NCI-H146 treated with DMSO at 0.1 percent for 48 hours (cell line): Measurements from ENCODE around the gene BRSK2.

ENCODE experiments used
- DNase-seq: peaks from one replicate; lab custom pipeline; 2025; ENCODE audit not compliant: unreplicated experiment; lab: John Stamatoyannopoulos, UW

Gene BRSK2

GRCh38 chr11:1395773-1396374, 6.1 kb downstream of the BRSK2 start:
- DNase-seq = no peak

DNA sequence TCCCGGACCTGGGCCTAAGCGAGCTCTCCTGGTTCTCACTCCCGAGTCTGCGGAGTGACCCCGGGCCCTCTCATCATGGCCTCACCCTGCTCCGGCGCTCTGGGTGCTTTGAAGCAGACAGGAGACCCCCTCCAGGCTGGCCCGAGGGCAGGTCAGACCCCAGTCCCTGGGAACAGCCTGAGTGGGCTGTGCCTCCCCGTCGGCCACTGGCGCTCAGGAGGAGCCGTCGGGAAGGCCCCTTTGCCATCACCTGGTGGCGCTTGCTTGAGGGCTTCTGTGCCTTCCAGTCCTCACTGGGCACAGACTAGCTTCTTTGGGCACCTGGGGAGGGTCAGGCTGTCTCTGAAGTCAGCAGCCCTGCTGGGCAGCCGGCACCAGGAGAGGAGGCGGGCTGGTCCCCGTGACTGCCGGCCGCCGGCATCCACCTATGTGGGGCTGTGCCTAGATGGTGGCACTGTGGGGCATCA, 6.7 kb downstream of the BRSK2 start:
- DNase-seq = no peak

DNA sequence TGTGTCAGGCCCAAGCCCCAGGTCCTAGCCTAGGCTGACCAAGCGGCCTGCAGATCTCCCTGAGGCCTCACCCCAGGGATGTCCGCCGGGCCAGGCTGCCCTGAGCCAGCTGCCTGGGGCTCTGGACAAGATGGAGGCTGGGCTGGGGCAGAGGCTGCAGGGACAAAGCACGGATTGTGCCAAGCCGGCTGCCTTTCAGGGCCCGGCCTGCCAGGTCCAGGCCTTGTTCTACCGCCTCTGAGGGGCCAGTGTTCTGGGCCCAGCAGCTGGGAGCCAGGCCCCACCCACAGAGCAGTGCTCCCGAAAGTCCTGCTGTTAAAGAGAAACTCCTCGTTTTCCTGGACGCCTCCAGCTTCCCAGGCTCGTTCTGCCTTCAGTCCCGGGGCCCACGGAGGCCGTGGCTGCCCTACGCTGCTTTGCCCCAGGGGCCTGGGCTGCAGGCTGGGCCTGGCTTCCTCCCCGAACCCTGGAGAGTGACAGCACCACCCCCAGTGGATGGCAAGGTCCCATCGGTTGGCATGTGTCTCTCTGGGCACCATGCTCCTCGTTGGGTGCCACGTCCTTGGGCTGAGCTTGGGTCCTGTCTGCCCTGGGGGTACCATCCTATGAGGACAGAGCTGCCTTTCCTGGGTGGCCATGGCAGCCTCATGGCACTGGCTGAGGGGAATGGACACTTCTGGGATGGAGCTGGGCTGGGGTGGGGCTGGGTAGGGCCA, 7.6 kb downstream of the BRSK2 start:
- DNase-seq = no peak

GRCh38 chr11:1397862-1398527, 8.3 kb downstream of the BRSK2 start:
- no peak for DNase-seq

- DNase-seq = no peak
Observed at GRCh38 chr11:1398528-1399235, 8.9 kb downstream of the BRSK2 start.

GRCh38 chr11:1399386-1400316, 9.9 kb downstream of the BRSK2 start:
- DNase-seq = no peak

DNA sequence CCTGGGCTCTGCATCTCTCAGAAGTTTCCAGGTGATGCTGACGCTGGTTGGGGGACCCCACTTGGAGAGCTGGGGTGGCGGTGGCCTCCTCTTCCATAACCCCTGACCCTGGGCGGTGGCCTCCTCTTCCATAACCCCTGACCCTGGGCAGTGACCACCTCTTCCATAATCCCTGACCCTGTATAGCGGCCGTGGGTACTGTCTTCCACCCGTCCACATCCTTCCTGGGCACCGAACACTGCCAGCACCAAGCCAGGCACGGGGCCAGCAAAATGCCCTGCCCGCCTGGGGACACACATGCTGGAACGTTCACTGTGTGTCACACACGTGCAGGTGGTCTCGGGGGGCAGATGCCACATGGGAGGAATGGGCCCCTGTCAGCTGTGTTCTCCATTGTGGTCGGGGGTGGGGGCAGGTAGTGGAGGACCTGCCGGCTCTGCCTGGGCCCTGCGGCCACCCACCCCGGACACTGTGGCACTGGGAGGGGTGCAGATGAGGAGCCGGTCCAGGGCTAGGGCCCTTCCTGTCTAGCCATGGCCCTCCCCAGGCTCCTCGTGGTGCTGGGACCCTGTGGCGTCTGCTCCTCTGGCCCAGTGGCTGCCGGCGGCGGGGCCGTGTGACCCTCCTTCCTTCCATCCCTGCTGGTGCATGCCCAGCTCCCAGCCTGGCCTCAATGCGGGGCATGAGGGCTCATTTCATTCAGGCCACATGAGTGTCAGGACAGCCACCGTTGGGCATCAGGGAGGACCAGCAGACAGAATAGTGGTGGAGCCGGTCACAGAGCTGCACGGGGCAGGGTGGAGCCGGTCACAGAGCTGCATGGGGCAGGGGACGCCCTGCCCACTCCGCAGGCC, 10.8 kb downstream of the BRSK2 start:
- no peak for DNase-seq

GRCh38 chr11:1401171-1401445, 11.4 kb downstream of the BRSK2 start:
- no peak for DNase-seq

GRCh38 chr11:1401656-1402221, 12.0 kb downstream of the BRSK2 start:
- no peak for DNase-seq

GRCh38 chr11:1402355-1403077, 12.8 kb downstream of the BRSK2 start:
- DNase-seq = no peak

- no peak for DNase-seq
Observed at GRCh38 chr11:1403078-1403620, 13.4 kb downstream of the BRSK2 start.

DNA sequence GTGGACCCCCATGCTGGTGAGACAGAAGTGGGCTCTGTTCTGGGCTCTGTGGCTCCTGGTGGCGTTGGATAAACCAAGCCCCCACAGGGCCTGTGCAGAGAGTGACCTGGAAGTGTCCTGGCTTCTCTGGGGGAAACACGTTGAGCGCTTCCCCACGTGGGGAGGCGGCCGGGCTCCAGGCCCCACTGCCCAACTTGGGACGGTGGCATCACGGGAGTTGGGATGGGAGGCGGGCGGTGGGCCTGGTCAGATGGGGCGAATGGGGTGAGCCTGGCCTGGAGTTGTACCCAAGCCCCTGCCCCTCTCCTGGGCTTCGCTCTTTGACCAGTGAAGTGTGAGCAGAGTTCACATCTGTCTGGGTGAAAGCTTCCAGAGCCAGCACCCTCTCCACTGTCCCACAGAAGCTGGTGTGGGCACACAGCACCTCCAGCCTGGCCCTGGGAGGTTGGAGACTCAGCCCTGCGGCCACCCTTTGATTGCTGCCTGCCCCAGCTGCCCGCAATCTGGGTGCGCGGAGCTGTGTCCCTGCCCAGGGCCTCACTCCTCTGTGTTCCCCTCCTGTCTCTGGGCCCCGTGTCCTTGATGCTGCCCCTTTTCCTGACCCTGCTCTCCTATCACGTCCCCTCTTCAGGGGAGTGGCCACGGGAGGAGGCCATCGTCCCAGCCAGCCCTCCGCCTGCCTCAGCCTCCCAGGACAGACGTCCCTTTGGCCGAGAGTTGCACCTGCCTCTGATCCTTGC, 14.2 kb downstream of the BRSK2 start:
- DNase-seq = no peak

- no peak for DNase-seq
Observed at GRCh38 chr11:1404461-1405185, 14.9 kb downstream of the BRSK2 start.

GRCh38 chr11:1405186-1406020, 15.7 kb downstream of the BRSK2 start:
- DNase-seq = no peak

DNA sequence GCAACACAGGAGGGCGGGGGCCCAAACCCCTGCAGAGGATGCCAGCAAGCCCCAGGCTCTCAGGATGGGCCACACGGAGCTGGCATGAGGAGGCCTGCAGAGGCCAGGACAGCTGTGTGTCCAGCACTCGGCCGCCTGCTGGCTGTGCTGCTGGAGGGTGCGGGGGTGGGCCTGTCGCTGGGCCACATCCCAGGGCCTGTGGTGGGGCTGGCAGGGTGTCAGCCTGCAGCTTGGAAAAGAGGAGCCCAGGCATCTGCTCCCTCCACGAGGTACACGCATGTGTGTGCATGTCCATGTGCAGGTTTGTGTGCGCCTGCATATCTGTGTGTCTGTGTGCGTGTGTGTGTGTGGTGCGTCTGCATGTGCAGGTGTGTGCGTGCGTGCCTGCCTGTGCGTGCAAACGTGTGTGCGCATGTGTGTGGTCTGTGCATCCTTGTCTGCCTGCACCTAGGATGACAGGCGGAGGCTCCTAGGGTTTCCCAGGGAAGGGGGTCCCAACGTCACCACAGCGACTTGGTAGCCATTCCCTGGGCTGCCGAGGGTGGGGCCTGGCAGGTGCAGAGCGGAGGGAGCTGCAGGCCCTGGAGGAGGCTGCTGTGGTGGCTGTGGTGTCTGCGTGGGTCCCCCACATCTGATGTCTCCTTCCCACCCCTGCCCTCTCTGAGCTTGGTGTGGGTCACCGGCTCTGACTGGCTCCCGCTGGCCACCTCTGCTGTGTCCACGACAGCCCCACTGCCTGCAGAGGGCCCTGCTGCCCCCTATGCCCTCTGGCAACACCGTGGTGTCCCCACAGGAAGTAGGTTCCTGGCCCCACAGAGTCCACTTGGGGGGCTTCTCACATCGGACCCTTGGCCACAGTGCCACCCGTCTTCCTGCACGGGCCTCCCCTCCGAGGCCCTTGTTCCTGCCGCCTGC, 17.1 kb downstream of the BRSK2 start:
- DNase-seq = no peak
